GM12878 (cell line): ENCODE measurements around the gene IL10. TPM values are rescaled to one million over a fixed set of nuclear protein-coding genes. Genes with fewer than 3 reads are reported as not detected.
A peak's percentile ranks its signal among the peaks of the same experiment; 100 is the strongest.

Source experiments
- ATAC-seq: fragments of 200-7000 bp; cut with Tn5 transposase; 3 replicates; pipeline ENCODE4 v1.9.1; 2020; ENCODE audit warnings: mild to moderate bottlenecking, moderate library complexity
- BruUV-seq: library from RNA; stranded (reverse); fragments of 400-500 nt; replicated peaks from 2 replicates; lab custom pipeline; 2021; lab: Mats Ljungman, UMichigan
- CTCF ChIA-PET: fragments of 300-600 bp; sonication (Branson Sonifier 250); formaldehyde crosslinking; extraction: SDS; loops from one replicate; lab custom pipeline; 2021; ENCODE audit warnings: inconsistent platforms; lab: Yijun Ruan, JAX
- POLR2A ChIA-PET: fragments of 350-600 bp; formaldehyde crosslinking; extraction: SDS; loops from one replicate; lab custom pipeline; 2021; ENCODE audit warnings: inconsistent platforms; lab: Charles Lee
- RAD21 ChIA-PET: fragments of 300-600 bp; sonication (Branson Sonifier 250); formaldehyde crosslinking; loops from one replicate; lab custom pipeline; 2023; ENCODE audit warnings: antibody characterized with exemption; ENCODE audit not compliant: unreplicated experiment; lab: Charles Lee
- SMC1A ChIA-PET: fragments of 300-600 bp; sonication (Branson Sonifier 250); formaldehyde crosslinking; loops from one replicate; lab custom pipeline; 2023; ENCODE audit not compliant: unreplicated experiment, uncharacterized antibody; lab: Charles Lee
- DNase-seq: peaks from one replicate; pipeline ENCODE4 v3.0.0-alpha.2; 2011; ENCODE audit warnings: low read depth, low spot score
- FAIRE-seq: peaks from 3 replicates; lab custom pipeline; 2011; peaks lifted over from hg19 to GRCh38; lab: Jason Lieb, UNC
- H2AFZ ChIP-seq: 2 replicates; pipeline ENCODE4 v1.6.0; 2011; ENCODE audit warnings: low read depth, low read length, control low read depth; ENCODE audit not compliant: control insufficient read depth
- H3K27ac ChIP-seq: 2 replicates; pipeline ENCODE4 v1.5.1; 2011; ENCODE audit warnings: control low read depth; ENCODE audit not compliant: control insufficient read depth, insufficient read depth
- H3K27me3 ChIP-seq, 2 experiments: replicated peaks in 1 of 2; 2 replicates each; pipeline versions ENCODE4 v1.6.0 to v1.6.1; 2011; ENCODE audit warnings: low read length in 1 of 2; ENCODE audit not compliant: control insufficient read depth in 2 of 2, insufficient read depth in 2 of 2
- H3K36me3 ChIP-seq, 2 experiments: 2 replicates each; pipeline ENCODE4 v1.5.1; 2011; ENCODE audit warnings: low read length in 1 of 2; ENCODE audit not compliant: control insufficient read depth in 2 of 2, insufficient read depth in 2 of 2
- H3K4me1 ChIP-seq: 2 replicates; pipeline ENCODE4 v1.6.1; 2011; ENCODE audit warnings: mild to moderate bottlenecking, low read length, moderate library complexity, mixed read lengths; ENCODE audit not compliant: control insufficient read depth, insufficient read depth
- H3K4me2 ChIP-seq: 2 replicates; pipeline ENCODE4 v1.6.0; 2011; ENCODE audit warnings: control low read depth; ENCODE audit not compliant: control insufficient read depth, insufficient read depth
- H3K4me3 ChIP-seq: fragments of 200-600 bp; sonication (generic); 2 replicates; pipeline ENCODE4 v1.5.1; 2016
- H3K79me2 ChIP-seq: 2 replicates; pipeline ENCODE4 v1.6.0; 2011; ENCODE audit warnings: low read length; ENCODE audit not compliant: control insufficient read depth, insufficient read depth
- H3K9ac ChIP-seq: 2 replicates; pipeline ENCODE4 v1.8.0; 2011; ENCODE audit warnings: low read length, control low read depth, mixed read lengths; ENCODE audit not compliant: control insufficient read depth, insufficient read depth
- H3K9me3 ChIP-seq: replicated peaks from 3 replicates; pipeline ENCODE4 v1.5.1; 2011; ENCODE audit warnings: mild to moderate bottlenecking, low read length; ENCODE audit not compliant: control insufficient read depth, insufficient read depth
- H4K20me1 ChIP-seq: 2 replicates; pipeline ENCODE4 v1.6.0; 2011; ENCODE audit not compliant: control insufficient read depth, insufficient read depth
- CREB1 ChIP-seq: IDR thresholded peaks from 2 replicates; pipeline ENCODE4 v1.6.1; 2012; ENCODE audit warnings: low read depth, mild to moderate bottlenecking, inconsistent platforms
- CUX1 ChIP-seq: IDR thresholded peaks from 2 replicates; pipeline ENCODE4 v1.6.1; 2012; ENCODE audit warnings: improper control_type of control experiment, low read depth, low read length; ENCODE audit not compliant: insufficient replicate concordance
- EED ChIP-seq: sonication (generic); IDR thresholded peaks from 2 replicates; pipeline ENCODE4 v1.6.1; 2016; ENCODE audit warnings: antibody characterized with exemption, low read depth
- GATAD2B ChIP-seq: fragments of 450-650 bp; conservative IDR thresholded peaks from 2 replicates; pipeline ENCODE4 v1.6.1; 2017; ENCODE audit warnings: low read depth, mild to moderate bottlenecking, moderate library complexity
- HDAC6 ChIP-seq: fragments of 200-600 bp; sonication (generic); IDR thresholded peaks from one replicate; pipeline ENCODE4 v1.8.0; 2017; ENCODE audit warnings: antibody characterized with exemption; ENCODE audit not compliant: unreplicated experiment
- IKZF2 ChIP-seq, 2 experiments: fragments of 450-650 bp; IDR thresholded peaks; 2 replicates each; pipeline ENCODE4 v1.6.1; 2017; ENCODE audit warnings: mild to moderate bottlenecking in 2 of 2, moderate library complexity in 2 of 2
- NBN ChIP-seq: fragments of 450-650 bp; IDR thresholded peaks from 2 replicates; pipeline ENCODE4 v1.6.1; 2016
- NR2C1 ChIP-seq: fragments of 450-650 bp; IDR thresholded peaks from 2 replicates; pipeline ENCODE4 v1.6.1; 2017; ENCODE audit warnings: antibody characterized with exemption, mild to moderate bottlenecking, moderate library complexity
- PKNOX1 ChIP-seq: fragments of 450-650 bp; IDR thresholded peaks from 2 replicates; pipeline ENCODE4 v1.6.1; 2016; ENCODE audit warnings: mild to moderate bottlenecking
- TAF1 ChIP-seq: IDR thresholded peaks from 2 replicates; pipeline ENCODE4 v1.6.1; 2011; ENCODE audit warnings: mild to moderate bottlenecking, low read depth, low read length, borderline replicate concordance
- TCF12 ChIP-seq: IDR thresholded peaks from 2 replicates; pipeline ENCODE4 v1.6.1; 2011; ENCODE audit warnings: low read depth, mild to moderate bottlenecking, low read length
- ZNF687 ChIP-seq: fragments of 450-650 bp; IDR thresholded peaks from 2 replicates; pipeline ENCODE4 v1.6.1; 2017; ENCODE audit warnings: mild to moderate bottlenecking, moderate library complexity
- WGBS: methylation state at CpG from one replicate; pipeline ENCODE4 v1.1.6; 2016; ENCODE audit warnings: low lambda C conversion rate; ENCODE audit not compliant: insufficient replicate concordance, insufficient coverage; ENCODE audit errors: missing lambda C conversion rate; 5-methylcytosine and 5-hydroxymethylcytosine counted together
- in situ Hi-C: fragments of 300-500 bp; cut with MboI; formaldehyde crosslinking; loops from 9 replicates; pipeline ENCODE4 v1.14.3; 2018; ENCODE audit warnings: mixed read lengths
- intact Hi-C: fragments of 100-400 bp; cut with micrococcal nuclease; formaldehyde crosslinking; loops from one replicate; pipeline ENCODE4 v1.14.2; 2022; ENCODE audit not compliant: unreplicated experiment
- polyA plus RNA-seq, 11 experiments: library from polyadenylated mRNA; depleted of rRNA in 4 of 11; unstranded in 6 of 11; stranded (reverse) in 5 of 11; fragments of >200 nt; fragmentation: Nextera tagmentation in 4 of 11; fragmentation: Illumina TruSeq in 1 of 11; extraction: Ambion mirVana in 4 of 11; extraction: Trizol in 1 of 11; gene quantifications; 1 replicate in 1 of 11; 2 replicates in 10 of 11; pipeline versions ENCODE4 v1.2.1 to v1.2.3, GENCODE V29; 2011 to 2016; ENCODE audit warnings: inconsistent platforms in 2 of 11, missing spikeins in 2 of 11, low read depth in 1 of 11
- total RNA-seq, 4 experiments: library from RNA; depleted of rRNA in 3 of 4; stranded (reverse); fragments of >200 nt in 3 of 4; fragmentation: Illumina TruSeq in 1 of 4; extraction: Trizol in 1 of 4; gene quantifications; 2 replicates each; pipeline versions ENCODE4 v1.2.1 to v1.2.3, GENCODE V29; 2013 to 2021

Gene IL10
- total and polyA plus RNA-seq, 10 of the 15 experiments (the other 5 are each of a cell fraction or from before 2014, with no cell fraction given): 0.34 to 5.0 (median 1.1) TPM

GRCh38 chr1:206719169-206719839 is 53.0 kb downstream of the IL10 start:
- Histone ChIP-seq H4K20me1 (no peaks in the 10 kb centered on the region), H3K36me3 (no peaks in the 10 kb centered on the region; a peak in 3 of 4 replicates), H3K4me3 (0 out of 2 replicates have a peak overlapping the region, but pooled peaks have one; percentile 39), H3K27ac (peak overlapping the region; percentile 77), H3K9ac (peak overlapping the region; percentile 58), H3K4me1 (peaks cover 64% of the 10 kb centered on the region), H3K4me2 (peak overlapping the region; percentile 68), H2AFZ (no peak overlapping the region; the same call in 1 of the 2 replicates), H3K9me3 (no peaks in the 10 kb centered on the region), H3K79me2 (peaks cover 63% of the 10 kb centered on the region), H3K27me3 (no peaks in the 10 kb centered on the region)
- FAIRE-seq (no peak), DNase-seq (no peak), ATAC-seq (peak; percentile 69)
- ChIA-PET CTCF (interaction anchor here (0.7 to 20.3 kb wide), 27 partner anchors 8 to 263 kb away, joined by 3 to 805 read pairs (median 4); partner anchors contain the start of genes DYRK3 and IL19), POLR2A (interaction anchor here (1.0 to 21.4 kb wide), 20 partner anchors 10 to 249 kb away, joined by 3 to 334 read pairs (median 6); partner anchors contain the start of genes DYRK3, FCMR, IKBKE and MAPKAPK2), SMC1A (interaction anchor here (0.7 to 8.4 kb wide), 39 partner anchors 10 to 263 kb away, joined by 3 to 67 read pairs (median 5); partner anchors contain the start of genes IL10, IL19 and MAPKAPK2), RAD21 (interaction anchor here (0.6 to 3.4 kb wide), 36 partner anchors 10 to 202 kb away, joined by 3 to 22 read pairs (median 4); partner anchors contain the start of genes DYRK3 and MAPKAPK2)
- intact Hi-C loops (loop anchor here (5.0 kb wide), 2 partner anchors 112 to 203 kb away; partner anchors contain the start of gene FCMR), in situ Hi-C loops (no loop called here)
- 4% methylated on average over 10 of the region's 10 CpGs for WGBS
- no TSS peak for BruUV-seq
- TF ChIP-seq PKNOX1 (0 out of 2 replicates have a peak, but pooled peaks have one; percentile 12), HDAC6 (no peak), EED (0 out of 2 replicates have a peak, but pooled peaks have one; percentile 36), CUX1 (no peak), GATAD2B (peak; percentile 36; the same call in 1 of the 2 replicates), NR2C1 (no peak), TAF1 (0 out of 2 replicates have a peak, but pooled peaks have one; percentile 32), NBN (0 out of 2 replicates have a peak, but pooled peaks have one; percentile 59), CREB1 (no peak), TCF12 (no peak), IKZF2 (IDR thresholded peaks at IDR 0.05) (peak; percentile 23 to 40; a peak in 1 of 4 replicates), ZNF687 (peak; percentile 59)
